ENCODE measurements around the gene CEP68.
"Not testable (repeated sequence)": the region's sequence is repeated elsewhere in the genome, so short reads cannot be mapped to it uniquely, and the experiment has no call there.

Gene CEP68

DNA sequence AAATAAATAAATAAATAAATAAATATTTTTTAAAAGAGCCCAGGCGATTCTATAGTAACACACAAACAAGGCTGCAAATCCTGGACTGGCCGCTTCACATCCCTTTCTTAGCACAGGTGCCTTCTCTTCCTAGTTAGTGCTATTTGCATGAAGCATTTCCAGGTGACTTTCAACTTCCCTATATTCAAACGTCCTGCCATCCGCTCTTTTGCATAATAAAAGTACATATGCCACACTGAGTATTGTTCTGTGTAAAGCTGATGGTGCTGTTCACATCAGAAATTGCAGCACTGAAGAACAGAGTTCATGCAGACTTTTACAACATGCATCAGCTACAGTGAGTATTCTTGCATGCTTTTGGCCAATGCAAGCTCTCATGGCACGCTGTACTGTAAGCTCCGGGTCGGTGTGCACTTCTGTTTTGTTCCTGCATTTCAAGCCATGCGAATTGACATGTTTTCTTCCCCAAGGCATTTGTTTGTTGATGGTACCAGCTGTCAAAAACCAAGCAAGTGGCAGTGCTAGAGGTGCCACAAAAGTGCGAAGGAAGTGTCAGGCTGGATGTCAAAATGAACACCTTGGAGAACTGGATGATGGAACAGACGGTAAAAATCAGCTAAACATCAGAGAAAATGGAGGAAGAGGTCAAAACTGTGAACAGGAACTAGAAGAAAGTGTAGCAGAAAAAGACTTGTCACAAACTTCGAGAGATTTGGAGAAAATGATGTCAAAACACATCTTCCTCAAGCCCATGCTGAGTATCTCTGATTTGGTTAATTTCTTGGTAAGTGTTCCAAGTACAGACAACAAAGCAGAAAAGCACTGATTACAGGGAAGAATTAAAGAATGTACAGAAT is 25.5 kb upstream of the CEP68 start:
- no peak for DNase-seq (ENCODE audit: low read depth)

DNA sequence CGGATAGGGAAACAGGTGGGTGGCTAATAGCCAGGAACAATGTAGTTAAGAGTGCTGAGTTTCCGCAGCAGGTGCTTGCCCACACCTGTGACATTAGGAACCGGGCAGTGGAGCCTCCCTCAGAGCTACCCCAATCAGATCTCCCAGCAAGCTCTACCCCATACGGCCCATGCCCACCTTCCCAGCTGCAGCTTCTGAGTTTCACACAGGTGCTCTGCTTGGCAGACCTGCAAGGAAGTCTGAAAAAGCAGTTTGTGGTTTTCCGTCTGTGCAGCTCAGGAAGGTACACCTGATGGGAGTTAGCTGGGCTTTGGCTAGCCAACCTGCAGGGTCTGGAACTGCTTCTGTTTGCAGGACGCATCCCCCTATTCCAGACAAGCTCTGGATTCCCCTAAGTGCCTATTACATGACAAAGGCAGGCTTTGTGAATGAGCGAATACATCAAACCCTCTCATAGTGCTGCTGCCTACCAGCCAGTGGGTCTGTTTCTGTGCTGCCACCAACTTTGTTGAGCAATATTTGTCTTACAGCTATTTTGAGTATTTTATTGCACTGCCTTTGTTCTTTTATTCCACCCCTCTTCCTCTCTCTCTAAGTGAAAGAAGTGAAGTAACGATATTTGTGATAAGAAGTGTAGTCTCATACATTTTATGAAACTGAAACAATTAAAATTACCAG is 24.7 kb upstream of the CEP68 start:
- DNase-seq (ENCODE audit: low read depth): no peak

DNA sequence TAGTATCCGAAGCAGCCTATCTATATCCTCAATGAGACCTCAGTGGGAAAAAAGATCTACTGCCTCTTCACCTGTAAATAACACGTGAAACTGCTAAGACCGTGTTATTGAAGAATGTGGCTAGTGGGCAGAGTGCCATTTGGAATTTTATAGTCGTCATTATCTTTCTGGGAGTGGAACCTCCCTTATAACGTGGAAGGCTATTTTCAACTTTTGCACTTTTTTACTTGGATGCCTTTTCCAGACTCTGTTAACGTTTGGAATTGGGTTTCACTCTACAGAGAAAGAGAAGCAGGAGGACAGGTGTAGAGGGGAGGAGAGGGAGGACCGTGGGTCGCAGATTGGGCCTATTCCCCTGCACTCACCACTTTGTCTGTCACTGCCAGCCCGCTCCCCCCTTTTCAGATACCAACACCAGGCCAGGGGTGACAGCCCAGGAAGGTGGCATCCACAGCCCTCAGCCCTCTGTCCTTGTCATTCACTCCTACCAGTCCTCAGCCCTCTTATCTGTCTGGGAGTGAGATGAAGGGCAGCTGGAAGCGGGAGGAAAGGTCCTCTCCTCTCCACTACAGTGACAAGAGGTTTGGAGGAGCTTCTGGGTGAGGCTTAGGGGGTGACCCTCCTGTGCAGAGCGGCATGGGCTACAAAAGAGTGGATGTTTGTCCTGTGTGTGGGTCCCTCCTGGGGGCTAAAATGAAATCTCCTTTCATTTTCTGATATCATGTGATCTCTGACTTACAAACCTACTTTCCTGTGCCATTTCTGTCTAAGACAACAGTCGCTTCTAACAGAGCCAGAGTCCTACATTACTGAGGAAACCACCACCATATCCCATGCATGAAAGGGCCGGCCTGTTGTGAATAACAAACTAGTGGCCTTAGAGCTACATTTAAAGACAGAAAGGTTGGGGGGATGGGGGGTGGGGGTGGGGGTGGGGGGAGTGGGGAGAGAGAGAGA is 23.9 kb upstream of the CEP68 start:
- DNase-seq (ENCODE audit: low read depth): no peak

DNA sequence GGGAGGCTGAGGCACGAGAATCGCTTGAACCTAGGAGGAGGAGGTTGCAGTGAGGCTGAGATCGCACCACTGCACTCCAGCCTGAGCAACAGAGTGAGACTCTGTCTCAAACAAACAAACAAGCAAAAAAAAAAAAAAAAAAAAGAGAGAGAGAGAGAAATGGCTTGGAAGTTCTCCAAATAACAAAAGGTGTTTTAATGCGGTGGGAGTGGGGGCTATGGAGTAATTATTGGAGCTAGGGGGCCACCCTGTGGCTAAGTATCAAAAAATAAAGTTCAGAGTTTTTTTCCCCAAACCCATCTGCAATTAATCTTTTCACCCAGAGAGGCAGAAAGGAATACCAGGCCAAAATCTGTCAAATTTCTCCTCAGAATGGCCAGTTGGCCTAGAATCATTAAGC is 23.0 kb upstream of the CEP68 start:
- no peak for DNase-seq (ENCODE audit: low read depth)

DNA sequence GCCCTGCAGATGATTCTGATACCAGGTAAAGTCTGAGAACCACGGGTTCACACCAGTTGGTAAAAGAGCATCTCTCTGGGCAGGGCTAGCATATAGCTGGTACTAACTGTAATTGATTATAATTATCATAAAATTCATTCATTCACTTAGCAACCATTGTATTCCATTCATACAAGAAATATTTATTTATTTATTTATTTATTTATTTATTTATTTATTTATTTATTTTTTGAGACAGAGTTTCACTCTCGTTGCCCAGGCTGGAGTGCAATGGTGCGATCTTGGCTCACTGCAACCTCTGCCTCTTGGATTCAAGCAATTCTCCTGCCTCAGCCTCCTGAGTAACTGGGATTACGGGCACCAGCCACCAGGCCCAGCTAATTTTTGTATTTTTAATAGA is 22.5 kb upstream of the CEP68 start:
- DNase-seq (ENCODE audit: low read depth): not testable (repeated sequence)

DNA sequence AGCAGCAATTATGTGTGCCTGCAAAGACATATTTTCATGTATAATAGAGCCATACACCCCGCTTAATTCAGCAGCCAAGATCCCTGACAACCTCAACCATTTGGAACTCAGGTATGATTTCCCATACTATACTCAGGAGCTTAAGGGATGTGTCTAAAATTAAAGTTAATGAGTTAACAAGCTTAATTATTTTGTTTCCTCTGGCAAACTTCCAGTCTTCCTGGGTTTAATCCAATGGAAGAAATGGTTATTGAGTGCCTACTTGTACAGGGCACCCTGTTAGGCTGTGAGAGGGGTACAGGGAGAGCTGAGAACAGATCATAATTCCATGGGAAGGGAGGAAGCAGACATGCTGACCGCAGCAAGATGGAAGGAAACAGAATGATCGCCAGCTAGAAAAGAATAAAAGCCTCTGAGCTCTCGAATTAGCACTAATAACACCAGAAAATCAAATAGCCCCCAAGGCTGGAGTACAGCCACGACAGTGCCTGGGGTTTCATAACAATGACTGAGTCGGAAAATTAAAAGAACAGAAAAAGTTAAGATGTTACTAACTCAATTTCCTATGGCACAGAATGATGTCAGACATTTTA is 20.8 kb upstream of the CEP68 start:
- no peak for DNase-seq (ENCODE audit: low read depth)

DNA sequence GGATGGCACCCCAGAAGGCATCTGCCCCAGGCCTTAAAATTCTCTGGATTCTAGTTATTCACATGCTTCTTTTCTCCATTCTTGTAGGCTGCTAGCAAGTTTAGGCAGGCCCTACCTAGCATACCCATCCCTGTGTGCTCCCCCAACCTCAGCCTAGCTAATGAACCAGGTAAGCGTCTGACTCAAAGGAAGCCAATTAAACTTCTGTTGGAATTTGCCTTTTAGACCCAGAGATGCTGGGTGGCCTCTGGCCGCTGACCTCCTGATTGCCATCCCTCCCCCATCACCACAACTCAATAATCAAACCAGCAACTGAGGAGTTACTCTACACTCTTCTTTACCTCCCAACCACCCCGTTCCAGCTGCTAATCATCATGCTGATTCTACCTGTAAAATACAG is 19.0 kb upstream of the CEP68 start:
- DNase-seq (ENCODE audit: low read depth): no peak

DNA sequence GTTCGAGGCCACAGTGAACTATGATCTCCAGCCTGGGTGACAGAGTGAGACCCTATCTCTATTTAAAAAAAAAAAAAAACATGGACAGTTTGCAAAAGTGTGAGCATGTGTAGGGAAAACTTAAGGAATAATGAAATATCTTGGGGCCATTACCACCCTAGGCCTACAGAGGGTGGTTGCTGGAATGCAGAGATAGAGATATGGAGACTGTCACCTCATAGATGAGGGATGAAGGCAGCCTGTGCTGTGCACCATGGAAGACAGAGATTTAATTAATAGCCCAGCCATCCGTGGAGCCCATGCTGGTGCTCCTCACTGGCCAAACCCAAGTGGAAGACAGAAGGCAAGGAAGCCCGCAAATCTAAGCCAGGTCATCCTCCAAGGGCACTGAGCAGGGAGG is 16.6 kb upstream of the CEP68 start:
- DNase-seq (ENCODE audit: low read depth): no peak

DNA sequence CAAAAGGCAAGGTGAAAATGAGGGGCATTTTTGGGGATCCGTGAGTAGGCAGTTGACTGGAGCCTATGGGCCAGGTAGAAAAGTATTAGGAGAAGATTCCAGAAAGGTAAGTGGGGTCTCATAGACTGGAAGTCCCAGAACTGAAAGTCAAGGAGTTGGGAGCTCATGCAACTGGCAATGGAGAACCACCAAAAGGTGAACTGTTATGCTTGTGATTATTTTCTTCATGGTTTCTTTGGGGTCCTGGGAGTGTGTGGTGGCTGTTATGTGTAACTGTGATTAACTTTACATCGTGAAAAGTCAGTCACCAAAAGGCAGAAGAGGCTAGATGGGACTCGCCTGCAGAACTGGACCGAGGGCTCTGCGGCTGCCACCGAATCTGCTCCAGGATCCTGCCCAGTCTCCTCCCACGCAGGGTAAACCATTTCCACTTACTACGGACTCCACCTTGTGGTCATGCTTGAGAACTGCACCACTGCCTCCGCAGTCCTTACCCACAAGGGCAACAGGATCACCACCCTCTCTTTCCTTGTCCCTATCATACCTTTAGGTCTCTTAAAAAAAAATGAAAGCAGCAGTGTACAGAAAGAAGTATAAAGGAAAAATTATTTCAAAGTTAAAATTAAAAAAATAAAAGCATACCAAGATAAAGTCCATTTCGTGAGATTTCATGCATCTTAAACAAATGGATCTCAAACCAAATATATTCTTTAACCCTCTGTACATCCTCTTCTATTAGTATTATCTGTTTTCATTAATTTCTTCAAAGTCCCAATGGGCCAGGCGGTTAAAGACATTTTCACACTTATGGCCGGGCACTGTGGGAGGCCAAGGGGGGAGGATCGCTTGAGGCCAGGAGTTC is 15.6 kb upstream of the CEP68 start:
- DNase-seq (ENCODE audit: low read depth): peak; percentile 69

DNA sequence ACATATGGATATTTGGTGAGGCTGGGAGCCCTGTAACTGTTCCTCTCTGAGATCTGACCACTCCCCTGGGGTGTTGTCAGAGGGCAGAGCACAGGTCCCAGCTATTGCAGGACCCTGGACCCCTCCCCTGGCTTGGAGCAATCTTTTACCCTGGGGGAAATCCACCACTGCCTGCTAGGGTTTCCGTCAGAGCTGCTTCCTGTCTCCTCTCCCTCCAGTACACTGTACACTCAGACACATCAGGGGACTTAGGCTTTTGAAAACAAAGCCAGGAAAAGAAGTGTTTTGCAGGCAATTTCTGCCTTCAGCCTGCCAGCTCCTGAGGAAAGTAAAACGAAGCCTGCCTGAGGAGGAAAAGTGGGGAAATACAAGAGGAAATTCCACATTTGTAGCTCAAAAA is 13.2 kb upstream of the CEP68 start:
- DNase-seq (ENCODE audit: low read depth): no peak

DNA sequence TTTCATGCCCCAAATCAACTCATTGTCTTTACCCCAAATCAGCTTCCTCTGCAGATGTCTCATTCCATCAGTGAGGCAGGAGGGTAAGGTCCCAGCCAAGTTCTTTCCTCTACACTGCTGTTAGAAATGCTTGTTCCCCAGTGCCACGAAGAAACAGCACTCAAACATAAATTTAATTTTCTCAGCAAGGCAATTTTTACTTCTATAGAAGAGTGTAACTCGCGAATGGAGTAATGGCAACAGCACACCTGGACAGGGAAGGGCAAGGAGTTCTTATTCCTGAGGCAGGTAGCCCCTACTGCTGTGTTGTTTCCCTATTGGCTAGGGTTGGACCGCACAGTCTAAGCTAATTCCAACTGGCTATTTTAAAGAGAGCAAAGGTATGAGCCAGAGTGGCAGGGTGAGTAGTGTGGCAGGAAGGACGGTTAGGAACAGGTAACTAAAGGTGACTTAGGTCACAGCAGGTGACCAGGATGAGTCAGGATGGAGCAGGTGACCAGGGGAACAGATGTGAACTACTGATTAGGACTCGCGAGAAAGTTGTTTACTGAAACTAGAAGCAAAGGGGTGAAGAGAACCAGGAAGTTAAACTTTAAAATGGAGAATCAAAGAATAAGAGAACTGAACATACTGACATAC is 12.0 kb upstream of the CEP68 start:
- DNase-seq (ENCODE audit: low read depth): no peak

DNA sequence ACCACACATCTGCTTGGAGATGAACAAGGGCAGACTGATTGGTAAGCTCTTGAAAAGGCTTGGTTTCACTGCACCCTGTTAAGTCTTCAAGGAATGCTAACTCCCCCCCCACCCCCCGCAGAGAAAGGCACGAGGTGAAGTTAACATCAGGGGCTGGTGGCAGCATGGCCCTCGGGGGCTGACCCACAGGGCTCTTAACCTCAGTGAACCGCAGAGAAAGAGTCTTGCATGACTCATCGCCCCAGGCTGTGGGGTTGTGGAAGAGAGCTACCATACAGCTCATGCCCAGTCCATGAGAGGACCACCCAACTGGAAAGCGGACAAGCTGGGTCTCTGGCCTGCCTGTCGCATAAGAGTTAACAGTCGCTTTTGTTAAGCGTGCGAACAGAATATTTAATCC is 10.6 kb upstream of the CEP68 start:
- DNase-seq (ENCODE audit: low read depth): no peak

DNA sequence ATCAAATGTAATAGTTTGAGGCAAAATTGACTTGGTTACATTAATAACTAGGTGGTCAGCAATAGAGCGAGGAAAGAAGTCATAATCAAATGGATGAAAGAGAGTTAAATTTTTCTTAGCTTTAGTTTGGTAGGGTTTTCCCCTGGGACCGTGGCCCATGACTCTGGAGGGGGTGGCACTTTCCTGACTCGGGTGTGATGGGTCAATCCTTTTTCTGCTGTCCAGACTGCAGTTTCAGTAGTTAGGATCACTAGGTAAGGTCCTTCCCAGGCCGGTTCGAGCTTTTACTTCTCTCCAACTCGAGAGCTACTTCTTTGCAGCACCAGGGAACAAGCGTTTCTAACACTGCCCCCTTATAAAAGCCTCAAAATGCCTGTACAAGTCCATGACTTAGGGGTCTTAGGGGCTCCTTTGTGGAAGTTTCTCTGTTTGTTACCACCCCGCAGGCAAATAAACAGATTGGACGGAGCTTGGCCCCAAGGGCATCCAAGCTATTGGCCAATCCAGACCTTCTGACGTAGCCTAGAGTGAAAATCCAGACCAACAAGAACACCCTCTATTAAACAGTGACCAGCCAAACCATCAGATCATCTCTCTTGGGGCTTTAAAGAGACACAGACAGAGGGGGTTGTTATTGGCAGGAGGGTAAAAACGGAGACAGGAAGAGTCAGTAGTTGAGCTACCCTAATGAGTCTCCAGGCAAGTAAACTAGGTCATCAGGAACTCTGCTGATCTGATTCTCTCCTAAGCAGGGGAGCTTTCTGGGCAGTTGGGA is 9.4 kb upstream of the CEP68 start:
- no peak for DNase-seq (ENCODE audit: low read depth)

DNA sequence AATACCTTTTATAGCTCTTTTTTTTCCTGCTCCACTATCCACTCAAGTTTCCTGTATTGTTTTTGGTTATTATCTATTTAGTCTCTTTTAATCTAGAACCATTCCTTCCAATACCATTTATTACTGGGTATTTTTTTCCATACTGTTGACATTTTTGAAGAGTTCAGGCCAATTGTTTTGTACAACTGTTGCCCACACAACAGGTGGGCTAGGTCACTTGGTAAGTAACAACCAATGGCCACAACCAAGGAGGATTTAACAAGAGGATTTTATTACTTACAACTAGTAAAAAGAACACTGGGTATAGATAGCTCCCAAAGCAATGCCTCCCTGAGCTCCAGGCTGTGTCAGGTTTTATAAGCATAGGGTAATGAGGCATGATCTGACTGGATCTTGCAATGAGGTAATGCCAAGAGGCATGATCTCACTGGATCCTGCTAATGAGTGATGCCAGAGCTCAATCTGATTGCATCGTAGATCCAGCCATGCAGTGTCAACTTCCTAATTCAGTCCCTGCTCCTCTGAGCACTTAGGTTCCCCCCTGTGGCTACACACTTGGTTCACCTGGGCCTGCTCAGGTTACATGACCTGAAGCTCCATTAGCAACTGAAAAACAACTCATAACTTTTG is 7.1 kb upstream of the CEP68 start:
- no peak for DNase-seq (ENCODE audit: low read depth)

DNA sequence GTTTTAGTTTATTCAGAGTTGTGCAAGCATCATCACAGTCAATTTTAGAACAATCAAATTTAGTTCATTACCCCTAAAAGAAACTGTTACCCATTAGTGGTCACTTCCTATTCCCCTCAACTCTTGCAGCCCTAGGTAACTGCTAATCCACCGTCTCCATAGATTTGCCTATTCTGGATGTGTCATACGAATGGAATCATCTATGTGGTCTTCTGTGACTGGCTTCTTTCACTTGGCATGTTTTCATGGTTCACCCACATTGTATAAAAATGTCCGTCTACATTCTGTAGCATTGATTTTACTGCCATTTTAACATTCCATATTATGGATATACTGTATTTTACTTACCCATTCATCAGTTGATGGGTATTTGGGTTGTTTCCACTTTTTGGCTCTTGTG is 5.3 kb upstream of the CEP68 start:
- DNase-seq (ENCODE audit: low read depth): no peak

DNA sequence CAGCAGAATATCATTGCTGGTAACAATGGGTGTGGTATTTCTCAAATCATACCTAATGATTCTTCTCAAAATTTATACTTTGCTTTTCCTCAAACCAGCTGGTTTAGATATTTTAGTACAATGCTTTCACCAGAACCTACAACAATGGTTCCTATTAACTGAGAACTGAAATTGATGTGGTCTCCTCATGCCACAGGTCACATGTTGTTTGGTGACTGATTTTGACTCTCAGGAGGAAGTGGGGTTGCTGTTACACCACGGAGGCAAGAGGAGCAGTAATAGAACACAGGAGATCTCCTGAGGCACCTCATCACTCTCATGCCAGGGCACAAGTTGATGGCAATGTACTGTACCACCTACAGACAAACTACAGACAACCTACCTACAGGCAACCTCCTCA is 3.0 kb upstream of the CEP68 start:
- DNase-seq (ENCODE audit: low read depth): no peak

DNA sequence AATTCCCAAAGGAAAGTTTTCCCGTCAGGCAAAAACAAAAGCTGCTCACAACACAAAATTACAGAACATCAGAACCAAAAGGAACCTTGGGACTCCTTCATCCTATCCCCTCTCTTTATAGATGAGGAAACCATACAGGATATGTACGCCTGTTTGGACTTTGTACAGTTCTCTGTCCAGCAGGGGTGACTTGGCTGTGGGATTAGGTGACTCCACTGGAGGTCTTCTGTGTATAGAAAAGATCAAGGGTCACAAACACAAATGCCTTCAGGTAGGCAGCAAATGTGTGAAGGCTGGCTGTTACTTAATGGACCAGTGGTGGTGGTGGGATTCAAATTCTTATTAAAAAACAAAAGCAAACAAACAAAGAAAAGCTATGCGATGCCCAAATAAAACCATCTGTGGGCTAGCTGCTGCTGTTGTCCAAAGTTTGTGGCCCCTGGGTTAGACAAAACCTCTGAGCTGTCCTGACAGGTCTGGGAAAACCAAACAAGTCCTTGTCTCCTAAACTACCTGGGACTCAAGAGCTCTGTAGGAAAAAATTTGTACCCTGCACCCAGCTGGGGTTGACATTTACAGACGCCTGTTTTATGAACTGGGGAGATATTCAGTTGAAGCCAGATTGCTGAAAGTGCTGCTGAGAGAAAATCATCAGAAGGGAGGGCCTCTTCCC is 1.3 kb upstream of the CEP68 start:
- no peak for DNase-seq (ENCODE audit: low read depth)

DNA sequence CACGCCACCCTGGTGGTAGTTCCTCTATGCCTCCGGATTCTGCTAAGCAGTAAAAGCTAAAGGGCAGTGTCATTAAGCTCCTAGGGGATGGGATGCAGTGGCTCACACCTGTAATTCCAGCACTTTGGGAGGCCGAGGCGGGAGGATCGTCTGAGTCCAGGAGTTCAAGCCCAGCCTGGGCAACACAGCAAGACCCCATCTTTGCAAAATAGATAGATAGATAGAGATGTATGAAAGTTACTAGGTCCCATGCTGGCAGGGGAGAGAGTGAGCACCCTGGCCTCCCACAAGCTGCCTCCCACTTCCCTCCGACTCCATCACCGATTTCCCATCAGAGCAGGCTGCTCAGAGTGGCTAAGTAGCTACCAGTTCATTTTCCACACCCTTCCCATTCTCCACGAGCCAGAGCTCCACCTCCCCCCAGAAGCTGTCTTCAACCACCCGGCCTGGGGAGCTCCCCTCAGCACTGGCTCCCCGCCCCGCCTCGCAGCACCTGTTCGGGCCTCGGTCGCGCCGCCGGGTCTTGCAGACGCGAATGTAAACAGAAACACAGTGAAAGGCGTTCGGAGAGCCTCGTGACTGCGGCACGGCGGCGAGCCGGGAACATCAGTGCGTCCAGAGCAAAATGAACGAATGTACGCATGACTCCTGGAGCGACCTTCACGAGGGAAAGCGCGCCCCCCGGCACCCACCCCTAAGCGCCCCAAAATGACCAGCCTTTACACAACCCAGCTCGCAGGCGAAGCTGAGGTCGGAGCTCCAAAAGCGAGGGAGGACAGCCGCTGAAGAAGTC is 598 bp upstream of the CEP68 start:
- DNase-seq (ENCODE audit: low read depth): peak; percentile 36
